GM19043 (cell line): ENCODE results near the gene PFDN1.

ENCODE experiments used
- ATAC-seq: cut with Tn5 transposase; IDR thresholded peaks from one replicate; pipeline ENCODE4 v1.9.1; 2021; ENCODE audit warnings: low read depth; ENCODE audit not compliant: unreplicated experiment

PFDN1 gene

DNA sequence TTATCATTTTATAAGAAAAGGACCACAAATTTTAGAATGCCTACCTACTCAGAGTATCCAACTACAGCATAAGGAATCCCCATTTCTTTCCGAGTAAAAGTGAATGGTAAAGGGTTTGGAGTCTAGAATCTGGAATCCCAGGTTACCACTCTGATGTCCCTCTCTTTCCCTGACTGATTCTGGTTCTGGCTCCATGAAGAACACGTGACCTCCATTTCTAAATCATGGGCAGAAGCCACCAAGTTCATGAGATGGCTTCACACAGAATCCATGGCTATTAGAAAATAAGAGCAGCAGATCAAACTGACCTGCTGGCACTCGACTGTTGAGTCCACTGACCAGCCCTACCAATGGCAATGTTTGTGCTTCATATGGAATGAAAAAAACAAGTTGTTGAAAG is 40.7 kb downstream of the PFDN1 start:
- no peak for ATAC-seq

DNA sequence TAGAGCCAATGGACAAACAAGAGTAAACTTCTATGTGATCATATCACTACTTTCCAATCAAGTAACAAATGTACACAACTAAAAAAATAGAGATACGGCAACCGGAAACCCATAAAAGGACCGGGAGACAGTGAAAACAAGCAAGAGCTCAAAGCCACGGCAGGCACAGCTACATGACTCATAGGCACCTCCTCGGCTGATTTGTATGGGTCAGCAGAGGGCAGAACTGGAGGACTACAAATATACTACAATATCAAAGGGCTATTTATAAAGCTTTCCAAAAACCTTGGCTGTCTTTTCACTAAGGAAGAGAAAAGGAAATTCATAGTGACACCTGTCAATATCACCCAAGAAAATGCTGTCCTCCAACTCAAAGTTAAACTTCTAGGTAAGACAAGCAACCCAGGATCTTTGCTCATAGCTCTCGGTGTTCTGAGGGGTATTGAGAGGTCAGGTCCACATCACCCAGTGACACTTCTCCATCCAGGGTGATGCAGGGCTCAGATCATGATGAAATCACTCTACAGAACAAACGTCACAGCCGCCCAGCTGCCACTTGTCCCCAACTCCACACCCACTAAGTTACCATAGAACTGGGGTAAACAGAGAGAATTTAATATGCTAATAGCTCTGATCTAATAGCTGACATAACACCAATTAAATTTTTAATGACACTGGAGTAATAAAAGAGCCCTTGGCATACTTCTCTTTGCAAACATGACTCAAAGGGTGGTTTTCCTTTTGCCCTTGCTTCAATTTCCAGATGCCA is 41.3 kb downstream of the PFDN1 start:
- no peak for ATAC-seq

DNA sequence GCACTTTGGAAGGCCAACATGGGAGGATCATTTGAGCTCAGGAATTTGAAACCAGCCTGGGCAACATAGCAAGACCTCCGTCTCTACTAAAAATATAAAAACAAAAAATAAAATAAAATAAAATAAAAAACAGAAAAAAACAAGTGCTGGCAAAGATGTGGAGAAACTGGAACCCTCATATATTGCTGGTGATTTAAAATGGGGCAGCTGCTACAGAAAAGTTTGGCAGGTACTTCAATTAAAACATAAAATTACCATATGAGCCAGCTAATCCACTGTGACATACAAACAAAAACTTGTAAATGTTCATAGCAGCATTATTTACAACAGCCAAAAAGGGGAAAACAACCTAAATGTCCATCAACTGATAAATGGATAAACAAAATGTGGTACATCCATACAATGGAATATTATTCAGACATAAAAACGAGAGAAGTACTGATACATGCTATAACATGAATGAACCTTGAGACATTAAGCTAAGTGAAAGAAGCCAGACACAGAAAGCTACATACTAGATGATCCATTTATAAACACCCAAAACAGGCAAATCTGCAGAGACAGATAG is 42.7 kb downstream of the PFDN1 start:
- ATAC-seq: no peak

DNA sequence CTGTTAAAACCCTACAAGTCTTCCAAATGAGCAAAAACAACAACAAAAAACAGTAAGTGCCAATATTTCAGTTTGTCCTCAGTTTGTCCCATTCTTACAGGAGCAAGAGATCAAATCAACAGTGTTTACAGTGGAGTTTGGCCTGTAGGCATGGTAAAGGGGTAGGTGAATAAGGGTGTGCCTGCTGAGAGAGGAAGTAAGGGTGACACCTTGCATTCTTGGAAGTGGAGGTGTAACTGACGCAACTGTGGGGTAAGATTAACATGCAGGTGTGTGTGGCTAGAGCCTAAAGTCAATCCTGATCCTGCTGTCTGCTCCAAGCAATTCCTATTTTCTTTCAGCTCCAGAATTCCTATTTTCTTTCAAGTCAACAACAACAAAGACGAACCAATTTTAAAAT is 43.4 kb downstream of the PFDN1 start:
- ATAC-seq: no peak

DNA sequence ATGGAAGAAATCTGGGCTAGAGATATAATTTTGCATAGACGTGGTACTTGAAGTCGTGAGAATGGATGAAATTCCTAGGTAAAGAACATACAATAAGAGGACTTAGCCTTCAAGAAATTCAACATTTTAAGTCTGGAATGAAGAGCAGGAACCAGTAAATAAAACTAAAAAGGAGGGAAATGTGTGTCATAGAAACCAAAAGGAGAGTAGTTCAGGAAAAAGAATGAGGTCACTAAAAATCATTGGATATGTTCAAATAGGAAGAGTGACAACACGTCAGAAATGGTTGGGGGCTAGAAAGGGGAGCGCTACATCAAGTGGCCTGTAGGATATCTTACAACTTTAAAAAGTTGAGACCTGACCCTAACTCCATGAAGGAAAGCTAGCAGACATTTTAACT is 44.0 kb downstream of the PFDN1 start:
- no peak for ATAC-seq

DNA sequence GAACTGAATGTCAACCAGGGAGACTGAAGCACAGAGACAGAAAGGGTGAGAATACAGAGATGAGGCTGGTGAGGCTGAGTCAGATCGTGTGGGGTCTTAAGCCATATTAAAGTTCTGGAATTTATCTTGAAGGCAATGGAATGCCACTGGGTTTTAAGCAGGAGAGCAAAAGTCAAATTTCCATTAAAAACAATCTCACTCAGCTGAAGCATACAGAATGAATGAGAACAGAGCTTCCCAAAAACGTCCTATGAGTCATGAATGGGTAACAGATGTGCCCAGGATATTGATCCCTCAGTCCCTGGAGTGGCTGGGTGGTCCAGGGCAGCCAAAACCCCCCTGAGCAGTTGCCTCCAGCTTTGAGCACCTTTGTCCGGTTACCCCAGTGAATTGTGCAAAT is 44.9 kb downstream of the PFDN1 start:
- ATAC-seq: no peak

DNA sequence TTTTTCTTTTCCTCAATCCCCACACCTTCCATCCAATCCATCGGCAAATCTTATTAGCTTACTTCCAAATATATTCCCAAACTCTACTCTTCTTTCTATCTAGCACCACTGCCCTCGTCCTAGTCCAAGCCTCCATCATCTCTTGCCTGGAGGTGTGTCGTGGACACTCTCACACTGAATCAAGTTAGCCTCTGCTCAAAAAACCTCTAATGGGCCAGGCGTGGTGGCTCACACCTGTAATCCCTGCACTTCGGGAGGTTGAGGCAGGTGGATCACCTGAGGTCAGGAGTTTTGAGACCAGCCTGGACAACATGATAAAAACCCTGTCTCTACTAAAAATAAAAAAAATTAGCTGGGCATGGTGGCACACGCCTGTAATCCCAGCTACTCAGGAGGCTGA is 46.2 kb downstream of the PFDN1 start:
- ATAC-seq: no peak

DNA sequence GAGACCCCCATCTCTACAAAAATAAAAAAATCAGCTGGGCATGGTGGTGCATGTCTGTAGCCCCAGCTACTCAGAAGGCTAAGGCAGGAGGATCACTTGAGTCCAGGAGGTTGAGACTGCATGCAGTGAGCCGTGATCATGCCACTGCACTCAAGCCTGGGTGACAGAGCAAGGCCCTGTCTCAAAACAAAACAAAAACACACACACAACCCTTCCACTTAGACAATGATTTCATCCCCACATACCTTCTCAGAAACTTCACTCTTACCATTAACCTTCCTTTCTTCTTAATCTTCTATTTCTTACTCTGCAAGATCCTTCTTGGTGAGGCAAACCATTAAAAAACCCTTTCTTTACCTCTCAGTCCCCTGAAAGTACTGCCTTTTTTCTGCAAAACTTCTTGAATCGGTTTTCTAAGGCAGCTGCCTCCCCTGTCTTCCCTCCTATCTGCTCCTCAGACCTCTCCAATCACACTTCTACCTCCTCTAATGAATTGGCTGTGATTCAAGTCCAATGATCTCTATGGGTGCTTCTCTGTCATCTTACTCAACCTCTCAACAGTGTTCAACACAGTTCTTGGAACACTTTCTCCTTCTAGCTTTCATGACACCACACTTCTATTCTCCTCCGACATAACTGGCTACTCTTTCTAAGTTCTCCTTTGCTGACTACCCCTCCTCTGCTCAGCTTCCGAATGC is 47.3 kb downstream of the PFDN1 start:
- ATAC-seq: no peak

DNA sequence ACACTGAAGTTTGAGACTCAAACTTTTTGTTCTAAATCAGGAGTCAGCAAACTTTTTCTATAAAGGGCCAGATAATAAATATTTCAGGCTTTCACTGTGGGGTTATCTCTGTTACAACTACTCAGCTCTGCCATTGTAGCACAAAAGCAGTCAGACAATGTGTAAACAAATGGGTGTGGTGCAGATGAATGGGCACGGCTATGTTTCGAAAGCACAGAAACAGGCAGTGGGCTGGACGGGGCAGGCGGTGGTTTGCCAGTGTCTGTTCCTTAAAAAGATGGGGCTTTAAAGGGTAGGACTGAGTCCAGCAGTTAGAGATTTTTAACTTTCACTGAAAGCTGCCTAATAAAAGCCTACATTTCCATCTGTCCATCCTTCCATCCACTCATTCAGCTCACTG is 48.9 kb downstream of the PFDN1 start:
- ATAC-seq: no peak

DNA sequence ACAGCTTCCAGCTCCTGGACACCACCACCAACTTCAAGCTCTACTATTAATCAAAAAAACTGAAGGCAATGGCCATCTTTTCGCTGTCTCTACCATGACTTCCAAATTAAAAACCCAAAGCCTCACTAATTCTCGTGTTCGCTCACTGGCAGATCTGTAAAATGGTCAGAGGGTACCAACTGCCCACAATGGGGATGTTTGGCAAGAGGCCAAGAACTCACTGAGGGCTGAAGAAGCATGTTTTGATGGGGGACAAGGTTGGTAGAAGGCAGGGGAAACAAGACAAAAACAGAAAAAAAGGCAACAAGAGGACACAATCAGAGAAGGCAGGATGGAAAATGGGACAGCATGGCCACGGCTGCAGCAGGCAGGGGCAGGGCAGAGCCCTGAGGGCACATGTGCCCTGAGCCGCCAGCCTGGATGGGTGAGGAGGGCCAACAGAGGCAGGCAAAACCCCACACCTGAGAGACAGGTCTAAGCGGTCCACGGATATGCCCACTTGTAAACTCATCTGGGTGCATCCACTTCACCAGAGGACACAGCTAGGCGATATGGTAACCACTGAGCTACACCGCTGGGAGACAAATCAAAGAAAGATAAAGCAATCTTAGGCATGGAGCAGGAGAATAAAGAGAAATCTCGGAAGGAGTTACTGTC is 50.3 kb downstream of the PFDN1 start:
- no peak for ATAC-seq

DNA sequence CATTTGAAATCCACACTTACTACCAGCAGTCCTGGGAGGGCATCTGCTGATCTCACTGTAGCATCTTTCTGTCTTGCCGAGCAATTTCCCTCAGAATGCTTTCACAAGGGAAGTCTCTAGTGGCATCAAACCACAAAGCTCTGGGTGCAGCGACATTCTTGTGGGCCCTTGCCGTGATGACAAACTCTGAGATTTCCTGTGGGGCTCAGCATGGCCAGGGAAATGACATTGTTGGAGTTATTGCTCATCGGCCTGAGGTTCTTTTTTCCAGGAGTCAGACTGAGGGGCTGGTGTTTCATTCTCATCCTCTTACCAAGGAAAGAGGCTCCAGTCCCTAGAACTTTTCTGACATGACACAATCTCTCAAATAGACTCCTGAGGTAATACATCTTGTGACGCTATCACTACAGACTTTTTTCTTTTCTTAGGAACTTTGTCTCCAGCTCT is 51.4 kb downstream of the PFDN1 start:
- no peak for ATAC-seq

DNA sequence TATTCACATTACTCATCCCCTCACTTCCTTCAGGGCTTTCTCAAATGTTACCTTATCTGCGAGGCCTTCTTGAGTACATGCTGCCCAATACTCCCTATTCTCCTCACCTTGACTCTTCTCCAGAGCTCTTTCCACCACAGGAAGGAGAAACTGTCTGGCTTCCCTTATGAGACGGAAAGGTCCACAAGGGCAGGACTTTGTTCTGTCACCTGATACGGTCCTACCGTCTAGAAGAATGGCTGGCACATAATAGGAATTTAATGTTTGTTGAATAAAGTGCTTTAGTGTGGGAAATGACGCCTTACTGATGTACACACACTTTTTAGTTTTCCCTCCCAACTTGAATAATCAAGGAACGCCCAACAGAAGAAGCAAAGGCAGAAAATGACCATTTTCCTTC is 52.5 kb downstream of the PFDN1 start:
- no peak for ATAC-seq

DNA sequence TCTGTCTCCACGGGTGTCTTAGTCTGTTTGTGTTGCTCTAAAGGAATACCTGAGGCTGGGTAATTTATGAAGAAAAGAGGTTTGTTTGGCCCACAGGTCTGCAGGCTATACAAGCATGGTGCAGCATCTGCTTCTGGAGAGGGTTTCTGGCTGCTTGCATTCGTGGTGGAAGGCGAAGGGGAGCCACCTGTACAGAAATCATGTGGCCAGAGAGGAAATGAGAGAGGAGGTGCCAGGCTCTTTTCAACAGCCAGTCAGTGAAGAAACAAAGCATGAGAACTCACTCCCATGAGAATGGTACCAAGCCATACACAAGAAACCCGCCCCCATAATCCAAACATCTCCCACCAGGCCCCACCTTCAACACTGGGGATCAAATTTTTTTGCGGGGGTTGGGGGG is 53.4 kb downstream of the PFDN1 start:
- ATAC-seq: no peak

DNA sequence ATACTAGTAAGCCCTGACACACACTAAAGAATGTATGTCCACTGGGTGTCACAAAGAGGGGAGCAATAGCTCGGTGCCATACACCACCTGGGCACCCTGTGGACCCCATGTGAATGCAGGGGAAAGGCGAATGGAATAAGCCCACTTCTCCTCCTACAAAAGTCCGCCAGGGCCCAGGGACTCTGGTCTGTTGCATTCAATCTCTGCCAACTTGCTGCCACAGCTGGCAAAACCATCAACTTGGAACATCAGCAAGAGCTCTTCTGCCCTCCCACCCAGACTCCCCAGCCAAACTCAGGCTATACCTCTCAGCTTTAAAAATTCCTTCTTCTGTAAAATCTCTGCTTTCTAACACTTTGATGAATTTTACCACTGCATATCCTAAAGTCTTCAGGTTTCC is 54.5 kb downstream of the PFDN1 start:
- ATAC-seq: no peak

DNA sequence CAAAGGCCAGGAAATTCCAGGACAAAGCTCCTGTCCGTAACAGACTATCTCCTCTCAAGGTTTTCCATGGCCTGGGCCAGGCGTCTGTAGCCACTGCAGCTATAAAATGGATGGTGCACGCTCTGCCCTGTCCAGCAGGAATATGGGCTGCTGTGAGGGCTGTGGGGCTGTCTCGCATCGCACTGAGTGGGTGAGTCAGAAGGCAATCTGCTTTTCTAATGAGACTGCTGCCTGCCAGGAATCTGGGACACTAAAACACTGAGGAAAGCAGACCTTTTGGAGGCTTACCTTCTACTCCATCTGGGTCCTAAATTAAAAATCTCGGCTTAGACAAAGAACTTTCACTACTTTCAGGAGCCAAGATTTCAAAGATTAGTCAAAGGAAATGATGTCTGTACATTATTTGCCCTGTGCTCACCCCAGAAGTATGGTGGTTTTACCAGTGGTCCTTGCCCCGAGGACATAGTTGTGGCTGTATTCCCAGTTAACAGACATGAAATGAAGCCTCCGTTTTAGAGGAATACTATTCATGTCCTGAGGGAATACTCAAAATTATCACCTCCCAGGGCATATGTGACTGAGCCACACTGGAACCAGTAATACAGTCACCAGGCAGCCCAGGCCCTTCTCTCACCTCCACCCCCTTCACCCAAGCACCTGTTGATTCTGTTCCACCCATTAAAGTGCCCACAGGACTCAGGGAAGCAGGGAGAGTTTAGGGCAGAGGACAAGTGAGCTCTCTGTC is 56.4 kb downstream of the PFDN1 start:
- ATAC-seq: no peak

DNA sequence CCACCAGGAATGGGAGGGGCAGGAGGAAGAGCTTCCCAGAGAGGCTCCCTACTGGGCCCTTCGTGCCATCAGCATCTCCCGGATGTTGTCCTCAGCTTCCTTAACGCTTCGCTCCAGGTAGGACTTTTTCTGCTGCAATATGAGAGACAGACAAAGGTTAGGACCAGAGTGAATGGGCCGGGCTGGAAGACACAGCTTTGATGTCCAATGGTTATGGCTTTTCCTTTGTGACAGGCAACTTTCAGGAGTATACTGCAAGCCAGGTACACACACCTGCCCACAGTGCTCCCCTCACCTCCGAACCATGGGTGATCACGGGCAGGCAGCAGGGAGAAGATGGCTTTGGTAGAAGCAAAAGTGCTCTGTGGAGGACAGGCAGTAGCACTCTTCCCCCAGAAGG is 57.0 kb downstream of the PFDN1 start:
- no peak for ATAC-seq

DNA sequence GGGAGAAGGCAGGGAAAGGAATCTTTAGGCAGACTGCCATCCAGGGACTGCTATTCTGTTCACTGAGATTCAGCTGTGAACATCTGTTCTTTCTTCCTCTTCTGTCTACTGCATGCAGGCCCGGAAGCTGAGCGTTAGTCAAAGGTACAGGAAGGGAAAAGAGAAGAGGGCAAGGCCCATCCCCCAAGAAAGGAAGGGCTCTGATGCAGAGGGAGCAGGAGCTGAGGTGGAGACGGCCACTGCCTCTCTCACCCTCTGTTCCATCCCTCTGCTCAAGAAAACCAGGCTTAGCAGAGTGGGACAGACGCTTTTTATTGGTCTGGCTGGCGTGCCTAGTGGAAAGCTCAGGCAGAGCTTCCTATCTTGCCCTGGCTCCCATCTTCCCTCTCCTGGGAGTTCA is 57.6 kb downstream of the PFDN1 start:
- no peak for ATAC-seq

DNA sequence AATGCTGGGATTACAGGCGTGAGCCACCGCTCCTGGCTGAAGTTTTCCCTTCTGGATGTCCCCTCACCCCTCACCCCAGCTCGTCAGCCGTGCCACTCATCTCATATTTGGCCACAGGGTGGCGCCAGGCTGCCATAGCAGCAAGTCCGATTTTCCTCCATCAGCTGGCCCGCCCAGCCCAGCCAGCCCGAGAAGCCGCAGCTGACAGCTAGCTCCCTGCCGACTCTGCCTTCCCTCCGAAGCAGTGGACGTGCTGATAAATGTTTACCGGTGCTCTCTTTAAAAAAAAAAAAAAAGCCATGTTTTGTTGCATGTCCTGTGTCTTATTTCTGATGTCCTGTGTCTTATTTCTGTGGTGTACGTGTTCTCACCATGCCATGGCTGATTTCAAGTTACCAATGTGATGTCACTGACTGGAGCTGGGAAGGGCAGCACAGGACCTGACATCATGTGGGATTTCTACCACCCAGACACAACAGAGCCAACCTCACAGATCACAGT is 58.3 kb downstream of the PFDN1 start:
- no peak for ATAC-seq

DNA sequence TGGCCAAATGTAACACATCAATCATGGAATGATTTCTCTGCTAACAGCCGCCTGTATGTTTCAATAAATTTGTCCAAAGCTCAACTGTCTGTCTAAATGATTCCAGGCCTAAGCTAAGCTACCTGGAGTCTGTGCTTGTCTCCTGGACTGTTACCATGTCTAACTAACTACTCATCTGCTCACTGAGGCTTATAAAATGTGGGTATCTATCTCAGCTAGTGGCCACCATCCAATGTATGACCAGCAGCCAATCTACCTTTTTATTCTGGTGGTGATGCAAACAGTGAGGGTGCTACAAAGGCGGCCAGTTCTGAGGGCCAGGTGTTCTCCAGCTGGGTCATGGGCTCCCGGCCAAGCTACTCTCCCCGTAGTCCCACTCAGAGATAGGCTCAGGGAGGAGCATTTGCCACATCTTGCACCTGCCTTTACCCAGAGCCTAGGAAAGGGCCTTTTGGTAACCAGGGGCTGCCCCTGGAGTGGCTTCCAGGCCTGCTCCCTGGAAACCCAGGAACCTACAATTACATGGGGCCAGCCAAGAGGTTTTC is 59.1 kb downstream of the PFDN1 start:
- ATAC-seq: no peak

DNA sequence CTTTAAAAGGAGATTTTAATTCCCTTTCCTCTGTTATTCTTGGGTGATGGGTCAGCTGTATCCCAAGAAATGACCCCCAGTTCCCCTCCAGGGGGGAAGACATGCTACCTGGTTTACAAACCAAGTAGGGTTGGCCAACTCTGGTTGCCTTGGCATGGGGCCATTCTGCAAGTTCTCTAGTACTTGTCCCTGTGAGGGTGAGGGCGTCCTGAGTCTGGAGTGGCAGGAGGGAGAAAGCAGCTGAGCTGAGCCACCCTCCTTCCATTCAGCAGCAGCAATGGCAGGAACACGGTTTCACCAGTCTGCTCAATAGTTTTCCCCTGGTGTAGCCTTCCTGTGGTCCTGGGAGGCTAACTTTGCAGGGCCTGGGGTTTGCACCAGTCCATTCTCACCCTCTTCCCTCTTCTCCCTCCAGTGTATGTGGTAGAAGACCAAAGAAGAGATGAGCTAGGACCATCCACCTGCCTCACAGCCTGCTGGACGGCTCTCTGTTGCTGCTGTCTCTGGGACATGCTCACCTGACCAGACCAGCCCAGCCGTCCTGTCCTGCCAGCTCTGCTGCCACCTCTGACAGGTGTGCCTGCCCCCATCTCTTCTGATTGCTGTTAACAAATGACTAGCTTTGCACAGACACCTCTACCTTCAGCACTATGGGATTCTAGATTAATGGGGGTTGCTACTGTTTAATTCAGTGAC is 59.9 kb downstream of the PFDN1 start:
- ATAC-seq: no peak
